GM21717 (cell line): ENCODE measurements around the gene GDNF.
A peak's percentile ranks its signal among the peaks of the same experiment; 100 is the strongest.

Experiments
- ATAC-seq: cut with Tn5 transposase; IDR thresholded peaks from one replicate; pipeline ENCODE4 v1.9.1; 2021; ENCODE audit warnings: mild to moderate bottlenecking, moderate library complexity; ENCODE audit not compliant: unreplicated experiment

The GDNF gene

GRCh38 chr5:37847978-37848425 is 8.2 kb upstream of the GDNF start:
- ATAC-seq: peak; percentile 84

- no peak for ATAC-seq
Measured at GRCh38 chr5:37846786-37847310, 7.0 kb upstream of the GDNF start.

GRCh38 chr5:37844009-37844408 is 4.2 kb upstream of the GDNF start:
- ATAC-seq: no peak

GRCh38 chr5:37842048-37842447 is 2.2 kb upstream of the GDNF start:
- ATAC-seq: no peak

GRCh38 chr5:37841203-37841602 is 1.4 kb upstream of the GDNF start:
- ATAC-seq: no peak

GRCh38 chr5:37840053-37841034 is 503 bp upstream of the GDNF start:
- no peak for ATAC-seq

- ATAC-seq: no peak
Measured at GRCh38 chr5:37838933-37839341, 904 bp downstream of the GDNF start.

GRCh38 chr5:37838152-37838932 is 1.5 kb downstream of the GDNF start:
- ATAC-seq: no peak

GRCh38 chr5:37837414-37838032 is 2.3 kb downstream of the GDNF start:
- peak; percentile 65 for ATAC-seq

GRCh38 chr5:37836592-37837413 is 3.0 kb downstream of the GDNF start:
- ATAC-seq: no peak

GRCh38 chr5:37836235-37836591 is 3.6 kb downstream of the GDNF start:
- ATAC-seq: no peak

GRCh38 chr5:37835380-37835973 is 4.4 kb downstream of the GDNF start:
- ATAC-seq: no peak

GRCh38 chr5:37834542-37835379 is 5.1 kb downstream of the GDNF start:
- ATAC-seq: no peak

- ATAC-seq: no peak
Measured at GRCh38 chr5:37833990-37834389, 5.9 kb downstream of the GDNF start.

- no peak for ATAC-seq
Measured at GRCh38 chr5:37831821-37832534, 7.9 kb downstream of the GDNF start.

- ATAC-seq: no peak
Measured at GRCh38 chr5:37830348-37830747, 9.5 kb downstream of the GDNF start.

GRCh38 chr5:37825334-37825915 is 14.4 kb downstream of the GDNF start:
- no peak for ATAC-seq
